ENCODE measurements around the gene TRPM4.

GRCh38 chr19:49145573-49146407 is 11.8 kb upstream of the TRPM4 start:
- no peak for TF ChIP-seq CTCF (IDR thresholded peaks at IDR 0.05)
- TF ChIP-seq POLR2A (IDR thresholded peaks at IDR 0.05), result no peak
